IPS-NIHi11 (cell line): Measurements from ENCODE around the gene NEDD8.

Experiments
- DNase-seq: peaks from one replicate; pipeline ENCODE4 v3.0.0; 2012; ENCODE audit warnings: mixed read lengths, low spot score

Gene NEDD8

GRCh38 chr14:24232121-24232644 is at the start of gene NEDD8:
TSS of gene NEDD8 (minus strand) at chr14:24232367. CDS start at chr14:24232267, 100 bp downstream.
- DNase-seq: peak; percentile 83

DNA sequence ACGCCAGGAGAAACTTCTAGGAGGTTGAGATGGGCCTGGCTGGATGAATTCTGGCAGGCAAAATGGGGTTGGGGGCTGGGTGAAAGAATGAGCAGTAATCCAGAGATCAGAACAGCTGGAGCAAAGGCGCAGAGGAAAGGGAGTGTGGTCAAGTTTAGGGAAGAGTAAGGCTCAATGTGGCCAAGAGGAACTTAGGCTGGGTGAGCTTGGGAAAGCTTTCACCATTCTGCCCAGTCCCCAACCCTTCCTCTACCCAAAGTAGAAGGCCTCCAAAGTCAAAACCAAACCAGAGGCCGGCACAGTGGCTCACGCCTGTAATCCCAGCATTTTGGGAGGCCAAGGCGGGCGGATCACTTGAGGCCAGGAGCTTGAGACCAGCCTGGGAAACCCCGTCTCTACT is 49.5 kb upstream of the NEDD8 start:
- no peak for DNase-seq

DNA sequence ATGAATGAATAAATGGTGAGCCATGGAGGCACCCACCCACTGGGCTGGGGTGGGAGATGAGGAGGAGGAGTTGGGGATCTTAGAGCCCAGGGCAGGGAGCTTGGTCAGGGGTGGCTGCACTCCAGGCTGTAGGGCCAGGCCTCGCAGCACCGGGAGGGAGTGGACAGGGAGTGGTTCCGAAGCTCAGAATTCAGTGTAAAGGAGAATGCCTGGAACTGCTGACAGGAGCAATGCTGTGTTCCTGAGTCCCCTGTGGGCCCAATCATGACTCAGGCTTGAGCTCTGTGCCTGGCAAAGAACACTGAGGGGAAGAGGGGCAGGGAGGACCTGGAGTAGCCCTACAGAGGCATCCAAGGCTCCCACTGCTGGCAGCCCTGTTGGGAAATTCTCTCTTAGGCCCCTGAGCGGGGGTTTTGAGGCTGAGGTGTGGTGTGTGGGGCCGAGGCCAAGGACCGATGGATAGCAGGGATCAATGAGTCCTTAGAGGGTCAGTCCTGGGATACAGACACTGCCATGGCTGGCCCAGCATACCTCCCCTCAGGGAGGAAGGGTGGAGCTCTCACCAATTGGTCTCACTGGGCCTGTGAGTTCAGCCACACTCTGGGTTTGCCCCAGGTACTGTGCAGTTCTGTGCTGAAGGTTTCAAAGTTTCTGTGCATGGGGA is 48.8 kb upstream of the NEDD8 start:
- no peak for DNase-seq

DNA sequence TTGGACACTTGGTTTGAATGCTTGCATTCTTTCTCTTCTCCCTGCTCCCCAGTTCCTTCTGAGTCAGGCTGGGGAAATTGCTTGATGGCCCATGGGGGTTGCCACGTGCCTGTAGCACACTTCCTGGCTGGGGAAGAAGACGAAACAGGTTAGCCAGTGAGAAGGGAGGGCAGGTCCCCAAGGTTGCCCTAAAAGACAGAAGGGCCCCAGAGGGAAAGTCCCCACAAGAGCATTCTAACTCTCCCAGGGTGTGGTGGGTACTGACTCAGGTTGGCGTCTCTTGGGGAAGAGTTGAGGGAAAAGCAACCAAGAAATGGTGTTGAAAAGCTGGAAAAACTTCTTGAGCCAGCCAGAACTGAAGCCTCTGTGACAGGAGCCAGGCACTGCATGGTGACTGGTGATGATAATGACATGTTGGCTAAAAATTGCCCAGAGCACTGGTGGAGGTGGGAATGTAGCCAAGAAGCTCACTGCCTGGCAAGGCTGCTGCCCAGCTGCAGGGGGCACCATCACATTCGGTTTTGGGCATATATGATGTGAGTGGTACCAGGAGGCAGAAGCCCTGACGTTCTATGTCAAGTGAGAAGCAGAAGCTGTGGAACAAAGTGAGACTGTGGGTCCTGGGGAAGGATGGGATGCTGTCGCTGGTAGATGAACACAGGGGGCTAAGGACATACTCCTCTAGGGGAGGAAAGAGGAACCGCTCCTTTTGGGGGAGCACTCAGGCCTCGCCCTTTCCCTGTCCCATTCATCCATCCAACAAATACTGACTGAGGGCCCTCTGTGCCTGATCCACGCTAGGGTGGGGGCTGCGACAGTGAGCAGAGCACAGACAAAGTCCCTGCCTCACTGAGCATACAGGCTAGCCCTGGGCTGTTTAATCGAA is 47.4 kb upstream of the NEDD8 start:
- no peak for DNase-seq

DNA sequence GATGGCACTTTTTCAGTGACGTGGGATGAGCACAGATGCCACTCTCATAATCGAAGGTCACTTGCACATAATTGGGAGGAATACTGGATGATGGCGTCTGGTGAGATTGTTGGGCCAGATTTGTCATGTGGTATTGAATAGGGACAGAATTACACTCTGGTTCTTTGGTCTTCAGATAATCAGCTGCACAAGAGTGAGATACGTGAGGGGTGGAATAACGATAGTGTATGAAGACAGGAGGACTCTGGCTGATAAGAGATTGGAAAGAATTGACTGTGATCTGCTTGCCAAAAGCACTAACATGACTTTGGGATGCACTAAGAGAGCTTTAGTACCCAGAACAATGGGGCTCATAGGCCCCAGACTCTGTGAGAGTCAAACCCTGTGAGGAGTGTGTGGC is 46.3 kb upstream of the NEDD8 start:
- no peak for DNase-seq

DNA sequence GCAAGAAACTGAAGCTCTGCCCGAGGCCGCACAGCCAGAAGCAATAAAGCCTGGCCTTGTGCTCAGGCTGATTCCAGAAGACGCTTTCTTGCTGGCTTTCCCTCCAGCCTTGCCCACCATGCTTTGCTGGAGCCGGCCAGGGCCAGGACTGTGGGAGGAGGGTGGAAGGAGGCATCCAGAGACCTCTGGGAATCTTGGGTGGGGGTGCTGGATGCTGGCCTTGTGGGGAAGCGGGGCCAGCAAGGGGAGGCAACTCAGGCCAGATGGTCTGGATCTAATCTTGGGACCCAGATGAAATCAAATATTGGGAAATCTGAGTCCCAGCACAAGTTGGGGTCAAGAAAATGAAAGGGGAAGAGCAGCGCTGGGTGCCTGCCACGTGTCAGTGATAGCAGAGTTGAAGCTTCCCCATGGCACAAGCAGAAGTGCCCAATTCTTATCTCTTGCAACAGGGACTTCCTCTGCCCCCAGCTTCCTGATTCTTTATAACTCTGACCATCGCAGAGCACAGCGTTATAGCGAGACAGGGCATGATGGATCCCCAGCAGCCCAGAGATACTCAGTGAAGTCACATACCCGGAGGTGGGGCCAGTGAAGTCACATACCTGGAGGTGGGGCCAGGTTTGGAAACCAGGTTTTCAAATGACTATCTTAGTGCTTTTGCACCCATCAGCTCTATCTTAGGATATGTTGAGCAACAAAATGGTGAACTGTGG is 45.6 kb upstream of the NEDD8 start:
- DNase-seq: no peak

DNA sequence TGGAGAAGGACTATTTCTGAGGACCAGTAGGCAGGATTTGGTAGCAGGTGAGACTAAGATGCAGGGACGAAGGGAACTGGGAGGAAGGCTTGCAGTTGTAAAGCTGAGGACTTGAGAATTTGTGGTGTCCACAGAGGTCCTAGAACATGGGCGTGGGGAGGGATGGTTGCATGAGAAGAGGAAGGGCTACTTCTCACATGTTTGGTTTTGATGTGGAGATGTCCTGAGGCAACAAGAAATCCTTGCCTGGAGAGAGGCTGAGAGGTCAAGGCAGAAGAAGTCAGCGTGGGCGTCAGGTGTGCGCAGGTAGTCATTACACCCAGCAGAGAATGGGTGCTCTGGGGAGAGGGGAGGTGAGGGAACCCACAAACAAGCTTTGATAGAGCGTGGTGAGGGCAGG is 44.9 kb upstream of the NEDD8 start:
- DNase-seq: no peak

GRCh38 chr14:24274101-24274543 is 42.0 kb upstream of the NEDD8 start:
- DNase-seq: no peak

DNA sequence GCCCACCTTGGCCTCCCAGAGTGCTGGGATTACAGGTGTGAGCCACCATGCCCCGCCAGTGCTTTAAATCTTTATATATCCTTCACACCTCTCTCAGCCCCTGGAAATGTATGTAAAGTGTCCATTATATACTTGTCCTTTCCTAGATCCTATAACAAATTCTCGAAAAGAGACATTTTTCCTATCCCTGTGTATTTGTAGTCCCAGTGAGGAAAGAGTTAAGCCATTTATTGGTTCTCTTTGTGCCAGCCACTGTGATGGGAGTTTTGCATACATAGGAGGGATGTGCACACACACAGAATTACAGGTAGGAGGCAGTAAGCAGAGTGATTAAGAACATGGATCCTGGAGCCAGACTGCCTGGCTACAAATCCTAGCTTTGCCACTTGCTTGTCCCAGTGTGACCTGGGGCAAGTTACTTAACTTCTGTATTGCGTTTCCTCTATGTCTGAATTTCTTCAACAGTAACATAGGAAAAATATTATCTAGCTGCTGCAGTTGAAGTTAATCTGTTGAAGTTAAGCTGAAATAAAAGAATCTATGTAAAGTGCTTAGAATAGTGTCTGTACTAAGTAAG is 41.3 kb upstream of the NEDD8 start:
- DNase-seq: no peak

DNA sequence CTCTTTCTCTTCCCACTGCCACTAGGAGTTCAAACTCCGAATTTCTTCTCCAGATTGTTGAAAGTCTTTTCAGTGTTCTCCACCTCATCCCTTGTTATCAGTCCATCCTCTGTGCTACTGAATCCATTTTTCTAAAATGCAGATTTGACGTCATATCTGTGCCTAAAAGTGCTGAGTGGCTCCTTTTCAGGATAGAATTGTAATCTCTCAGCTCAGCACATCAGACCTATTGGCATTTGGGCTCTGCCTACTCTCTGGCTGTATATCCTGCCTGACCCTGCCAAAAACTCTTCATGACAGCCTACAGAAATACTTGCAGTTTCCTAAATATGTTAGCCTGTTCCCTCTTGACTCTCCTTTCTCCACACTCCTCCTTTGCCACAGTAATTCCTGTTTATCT is 40.3 kb upstream of the NEDD8 start:
- DNase-seq: no peak

- DNase-seq: no peak
Measured at GRCh38 chr14:24271834-24272263, 39.7 kb upstream of the NEDD8 start.

DNA sequence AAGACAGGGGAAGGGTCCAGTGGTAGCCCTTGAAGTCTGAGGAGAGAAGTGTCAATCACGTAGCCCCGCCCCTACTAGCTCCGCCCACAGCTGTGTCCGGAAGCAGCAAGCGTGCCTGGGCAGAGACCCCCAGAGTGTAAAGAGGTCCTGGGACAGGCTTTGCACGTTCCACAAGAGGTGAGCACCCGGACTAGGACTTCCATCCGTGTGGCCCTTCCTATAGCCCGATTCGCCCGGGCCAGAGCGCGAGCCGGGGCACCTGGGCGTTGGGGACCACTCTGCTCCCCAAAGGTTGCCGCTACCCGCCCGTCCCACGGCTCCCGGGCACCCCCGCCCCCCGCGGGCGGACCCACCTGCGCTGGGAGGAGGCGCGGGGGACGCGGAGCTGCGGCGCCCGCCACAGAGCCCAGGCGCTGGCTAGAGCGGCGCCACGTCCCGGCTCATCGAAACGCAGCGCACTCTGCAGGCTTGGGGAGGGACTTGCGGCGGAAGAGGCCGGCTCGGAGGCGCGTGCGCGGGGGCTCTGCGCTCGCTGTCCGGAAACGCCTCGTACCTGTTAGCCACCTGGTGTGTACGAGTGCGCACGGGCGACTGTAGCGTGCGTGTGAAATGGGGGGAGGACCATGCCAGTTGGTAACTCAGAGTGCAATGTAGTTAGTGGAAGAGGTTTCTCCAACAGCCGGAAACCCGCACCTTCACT is 39.1 kb upstream of the NEDD8 start, which contains the start of gene RABGGTA:
RABGGTA (minus strand) TSS at position 464 of the 700 bp plus-strand sequence. CDS start 482 bp downstream, outside the sequence.
- DNase-seq: peak; percentile 99

GRCh38 chr14:24270537-24271133 is 38.5 kb upstream of the NEDD8 start:
- DNase-seq: no peak

DNA sequence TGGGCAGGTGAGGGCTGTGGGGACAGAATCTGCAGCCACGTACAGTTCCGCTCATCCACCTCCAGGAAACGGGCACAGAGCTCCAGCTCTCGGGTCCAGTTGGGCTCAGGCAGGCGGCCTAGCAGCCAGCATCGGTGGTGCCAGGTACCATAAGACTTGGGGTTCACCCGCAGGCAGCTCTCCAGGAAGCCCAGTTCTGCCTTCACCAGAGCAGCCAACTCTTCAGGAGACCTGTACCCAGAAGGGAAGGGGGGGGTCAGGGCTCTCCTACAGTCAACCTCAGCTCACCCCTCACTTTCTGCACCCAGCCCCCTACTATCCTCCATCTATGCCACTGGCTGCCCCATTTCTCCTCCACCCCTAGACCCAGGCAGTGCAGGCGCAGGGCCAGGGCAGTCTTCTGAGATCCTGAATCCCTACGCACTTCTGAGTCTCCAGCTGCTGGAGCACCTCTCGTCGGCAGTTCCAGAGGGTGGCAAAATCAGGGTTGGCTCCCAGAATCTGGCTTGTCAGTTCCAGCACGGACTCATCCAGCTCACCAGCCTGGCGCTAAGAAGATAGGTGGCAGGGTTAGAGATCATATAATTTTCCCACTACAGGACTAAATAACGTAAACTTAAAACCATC is 37.9 kb upstream of the NEDD8 start:
- no peak for DNase-seq

DNA sequence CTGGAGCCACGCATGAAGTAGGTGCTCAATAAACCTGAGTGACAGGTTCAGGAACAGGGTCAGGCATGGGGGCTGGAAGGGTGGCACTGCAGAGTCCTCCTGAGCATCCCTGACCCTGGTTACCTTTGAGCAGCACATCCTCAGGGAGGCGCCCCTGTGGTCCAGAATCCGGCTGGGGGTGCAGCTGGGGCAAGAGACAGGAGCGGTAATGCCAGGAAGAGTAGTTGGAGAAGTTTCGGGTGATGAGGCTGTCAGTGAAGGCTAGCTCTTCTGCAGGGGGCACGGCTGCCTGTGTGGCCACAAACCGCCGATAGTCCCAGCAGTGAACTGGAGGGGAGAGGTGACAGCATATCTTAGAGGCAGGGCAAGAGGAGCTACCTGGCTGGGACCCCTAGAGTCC is 37.2 kb upstream of the NEDD8 start:
- DNase-seq: no peak

- DNase-seq: no peak
Measured at GRCh38 chr14:24268225-24268624, 36.1 kb upstream of the NEDD8 start.

DNA sequence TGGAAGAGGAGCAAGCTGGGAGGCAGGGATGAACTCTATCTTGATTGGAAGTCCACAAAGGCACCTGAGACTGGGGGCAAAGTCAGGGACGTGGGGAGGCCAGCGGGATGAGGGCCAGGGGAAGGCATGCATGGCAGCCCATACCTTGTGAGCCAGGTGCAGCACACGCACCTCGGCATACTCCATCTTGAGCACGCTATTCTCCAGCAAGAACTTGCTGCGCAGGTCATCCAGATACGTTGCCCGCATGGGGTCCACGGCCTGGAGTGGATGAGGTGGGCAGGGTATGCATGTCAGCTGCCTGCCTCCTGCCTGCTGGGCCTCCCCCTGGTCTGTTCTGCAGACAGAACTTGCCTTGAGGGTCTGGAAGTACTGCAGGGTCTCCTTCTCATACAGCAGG is 35.3 kb upstream of the NEDD8 start:
- DNase-seq: no peak

DNA sequence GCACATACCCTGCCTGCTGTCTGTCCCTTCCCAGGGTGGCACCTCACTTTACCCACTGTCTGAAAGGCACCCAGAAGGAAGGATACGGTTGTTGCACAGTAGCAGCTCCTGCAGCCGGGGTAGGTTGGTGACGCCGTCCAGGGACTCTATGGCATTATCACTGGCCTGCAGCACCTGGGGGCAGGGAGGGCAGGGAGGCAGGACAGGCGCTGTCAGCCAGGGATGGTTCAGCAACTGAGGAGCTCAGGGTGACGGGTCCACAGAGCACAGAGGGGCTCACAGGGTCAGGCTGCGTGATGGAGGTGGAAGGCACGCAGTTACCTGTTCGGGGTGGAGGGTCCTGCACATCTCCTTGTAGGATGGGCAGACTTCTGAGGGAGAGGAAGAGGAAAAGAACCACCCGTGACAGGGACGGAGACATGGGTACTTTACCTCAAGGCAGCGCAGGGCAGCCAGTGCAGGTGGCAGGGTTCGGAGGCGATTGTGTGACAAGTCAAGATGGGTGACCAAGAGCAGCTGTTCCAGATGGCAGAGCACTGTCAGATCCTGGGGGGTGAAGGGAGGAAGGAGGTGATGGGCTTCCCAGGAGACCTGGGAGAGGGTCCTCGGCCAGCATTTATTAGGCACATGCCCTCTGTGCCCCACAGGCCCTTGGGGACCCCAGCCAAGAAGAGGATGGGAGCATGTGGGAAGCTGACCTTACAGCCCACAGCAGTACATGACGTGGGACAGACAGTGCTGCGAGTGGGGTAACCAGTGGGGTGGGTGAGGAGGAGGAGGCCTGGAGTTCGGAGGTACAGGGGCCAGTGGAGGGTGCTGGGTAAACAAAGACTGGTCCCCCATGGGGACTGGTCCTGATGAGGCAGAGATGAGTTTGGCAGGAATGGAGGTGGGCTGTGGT is 34.4 kb upstream of the NEDD8 start:
- no peak for DNase-seq

DNA sequence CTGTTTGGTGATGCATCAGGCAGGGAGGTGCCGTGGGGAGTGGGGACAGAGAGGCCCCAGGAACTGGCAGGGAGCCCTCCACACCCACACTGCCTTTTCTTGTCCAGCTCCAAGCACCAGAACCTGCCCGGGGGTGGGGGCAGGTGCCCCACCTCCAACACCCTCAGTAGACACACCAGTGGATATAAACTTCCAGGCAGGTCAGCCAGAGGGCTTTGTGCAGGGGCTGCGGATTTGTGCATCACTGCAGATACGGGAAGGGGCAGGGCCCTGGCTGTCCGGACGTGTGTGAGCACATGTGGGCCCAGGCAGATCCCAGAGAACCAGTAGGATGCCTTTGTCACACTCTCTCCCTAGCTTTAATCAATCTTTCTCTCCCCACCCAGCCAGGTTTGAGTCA is 32.1 kb upstream of the NEDD8 start:
- DNase-seq: no peak
